Urinary bladder (tissue), 4 donors: ENCODE data around the gene PIP. TPM values are rescaled to one million over a fixed set of nuclear protein-coding genes. Genes with fewer than 3 reads are reported as not detected.
"Not testable (repeated sequence)": the region's sequence is repeated elsewhere in the genome, so short reads cannot be mapped to it uniquely, and the experiment has no call there.

Experiments used
- DNase-seq: peaks from one replicate; pipeline ENCODE4 v3.0.0-alpha.2; 2015; ENCODE audit errors: extremely low spot score
- H3K27ac ChIP-seq: one replicate; pipeline ENCODE4 v1.5.1; 2013; ENCODE audit warnings: low read depth, mild to moderate bottlenecking, moderate library complexity
- H3K36me3 ChIP-seq: one replicate; pipeline ENCODE4 v1.6.1; 2013; ENCODE audit warnings: mild to moderate bottlenecking, moderate library complexity; ENCODE audit not compliant: insufficient read depth
- H3K4me1 ChIP-seq: one replicate; pipeline ENCODE4 v1.6.1; 2013; ENCODE audit warnings: mild to moderate bottlenecking, moderate library complexity; ENCODE audit not compliant: insufficient read depth
- H3K4me3 ChIP-seq: one replicate; pipeline ENCODE4 v1.5.1; 2013; ENCODE audit warnings: low read depth, low read length
- WGBS: extraction: QIAGEN DNeasy Blood & Tissue Kit; methylation state at CpG from one replicate; pipeline ENCODE4 v1.1.7; 2013; 5-methylcytosine and 5-hydroxymethylcytosine counted together
- polyA plus RNA-seq: library from polyadenylated mRNA; stranded (reverse); fragments of 200-250 nt; gene quantifications from one replicate; pipeline ENCODE4 v1.2.3, GENCODE V29; 2013
- total RNA-seq: library from RNA; depleted of rRNA; stranded (reverse); fragments of >200 nt; gene quantifications from one replicate; pipeline ENCODE4 v1.2.3, GENCODE V29; 2014
- donor health status: healthy with polysubstance abuse.
- donor health status: healthy.

The PIP gene
- total RNA-seq: not detected
- polyA plus RNA-seq: not detected

GRCh38 chr7:143131781-143132180, at the start of gene PIP:
TSS of gene PIP (plus strand) at chr7:143132077. CDS start at chr7:143132117, 40 bp downstream.
- Histone ChIP-seq H3K4me1 (no peaks in the 10 kb centered on the region), H3K4me3 (no peak within 1 kb of the TSS), H3K36me3 (no peaks in the 10 kb centered on the region), H3K27ac (no peak within 1 kb of the TSS)
- DNase-seq: no peak
- WGBS: 58% methylated on average over 4 of the region's 4 CpGs

GRCh38 chr7:143085109-143085508, 46.8 kb upstream of the PIP start:
- Histone ChIP-seq H3K4me3 (no peak overlapping the region), H3K27ac (no peak overlapping the region), H3K36me3 (no peaks in the 10 kb centered on the region), H3K4me1 (no peaks in the 10 kb centered on the region)
- 72% methylated on average over 1 of the region's 1 CpG for WGBS
- no peak for DNase-seq

GRCh38 chr7:143085610-143086009, 46.3 kb upstream of the PIP start:
- not testable (repeated sequence) for H3K4me1 ChIP-seq, DNase-seq, H3K27ac ChIP-seq, H3K4me3 ChIP-seq, H3K36me3 ChIP-seq
- 87% methylated on average over 3 of the region's 3 CpGs for WGBS

- 91% methylated on average over 16 of the region's 16 CpGs for WGBS
- not testable (repeated sequence) for H3K4me3 ChIP-seq
These were observed 43.2 kb upstream of the PIP start for GRCh38 chr7:143088549-143089231.

GRCh38 chr7:143096146-143096545, 35.7 kb upstream of the PIP start:
- no peak overlapping the region for H3K4me3 ChIP-seq
- H3K27ac ChIP-seq: no peak overlapping the region
- H3K4me1 ChIP-seq: no peaks in the 10 kb centered on the region
- DNase-seq: no peak
- 79% methylated on average over 2 of the region's 2 CpGs for WGBS
- no peaks in the 10 kb centered on the region for H3K36me3 ChIP-seq

More at GRCh38 chr7:143088549-143089231, 43.2 kb upstream of the PIP start:
- not testable (repeated sequence) for H3K4me1 ChIP-seq, H3K36me3 ChIP-seq, H3K27ac ChIP-seq, DNase-seq

GRCh38 chr7:143099579-143099978, 32.3 kb upstream of the PIP start:
- not testable (repeated sequence) for H3K4me3 ChIP-seq, H3K4me1 ChIP-seq, DNase-seq, H3K36me3 ChIP-seq, H3K27ac ChIP-seq
- 85% methylated on average over 1 of the region's 1 CpG for WGBS

- Histone ChIP-seq H3K4me1 (no peaks in the 10 kb centered on the region), H3K36me3 (no peaks in the 10 kb centered on the region), H3K4me3 (no peak overlapping the region), H3K27ac (no peak overlapping the region)
- DNase-seq: no peak
These were observed 27.1 kb upstream of the PIP start for GRCh38 chr7:143104759-143105158.

GRCh38 chr7:143108019-143108418, 23.9 kb upstream of the PIP start:
- H3K27ac ChIP-seq, H3K4me1 ChIP-seq, H3K36me3 ChIP-seq, H3K4me3 ChIP-seq, DNase-seq: not testable (repeated sequence)
- 93% methylated on average over 3 of the region's 3 CpGs for WGBS

GRCh38 chr7:143117395-143117794, 14.5 kb upstream of the PIP start:
- H3K4me3 ChIP-seq: no peak overlapping the region
- no peaks in the 10 kb centered on the region for H3K4me1 ChIP-seq
- WGBS: 91% methylated on average over 3 of the region's 3 CpGs

GRCh38 chr7:143120691-143121405, 11.0 kb upstream of the PIP start:
- DNase-seq: no peak
- no peaks in the 10 kb centered on the region for H3K4me1 ChIP-seq
- H3K4me3 ChIP-seq: no peak overlapping the region
- no peaks in the 10 kb centered on the region for H3K36me3 ChIP-seq
- WGBS: 43% methylated on average over 3 of the region's 3 CpGs
- no peak overlapping the region for H3K27ac ChIP-seq

More at GRCh38 chr7:143117395-143117794, 14.5 kb upstream of the PIP start:
- H3K36me3 ChIP-seq: no peaks in the 10 kb centered on the region
- no peak for DNase-seq
- H3K27ac ChIP-seq: no peak overlapping the region

GRCh38 chr7:143123326-143123725, 8.6 kb upstream of the PIP start:
- H3K4me1 ChIP-seq, H3K36me3 ChIP-seq, H3K27ac ChIP-seq, DNase-seq, H3K4me3 ChIP-seq: not testable (repeated sequence)
- WGBS: 89% methylated on average over 9 of the region's 9 CpGs

- WGBS: 46% methylated on average over 1 of the region's 1 CpG
- no peak overlapping the region for H3K27ac ChIP-seq
- H3K4me3 ChIP-seq: no peak overlapping the region
- no peak for DNase-seq
- no peaks in the 10 kb centered on the region for H3K36me3 ChIP-seq
- no peaks in the 10 kb centered on the region for H3K4me1 ChIP-seq
These were observed 5.7 kb upstream of the PIP start for GRCh38 chr7:143126146-143126545.

- no peak overlapping the region for H3K4me3 ChIP-seq
These were observed 2.8 kb upstream of the PIP start for GRCh38 chr7:143129051-143129450.

GRCh38 chr7:143129477-143129876, 2.4 kb upstream of the PIP start:
- Histone ChIP-seq H3K4me1 (no peaks in the 10 kb centered on the region), H3K4me3 (no peak overlapping the region), H3K36me3 (no peaks in the 10 kb centered on the region), H3K27ac (no peak overlapping the region)
- DNase-seq: no peak

More at GRCh38 chr7:143129051-143129450, 2.8 kb upstream of the PIP start:
- WGBS: 77% methylated on average over 3 of the region's 3 CpGs
- Histone ChIP-seq H3K36me3 (no peaks in the 10 kb centered on the region), H3K27ac (no peak overlapping the region), H3K4me1 (no peaks in the 10 kb centered on the region)
- no peak for DNase-seq
